ENCODE data around the gene DCAF4. TPM values are rescaled to one million over a fixed set of nuclear protein-coding genes. Genes with fewer than 3 reads are reported as not detected.

Gene DCAF4
- total RNA-seq, 1 donor from 2014 or later = 21.6 TPM

DNA sequence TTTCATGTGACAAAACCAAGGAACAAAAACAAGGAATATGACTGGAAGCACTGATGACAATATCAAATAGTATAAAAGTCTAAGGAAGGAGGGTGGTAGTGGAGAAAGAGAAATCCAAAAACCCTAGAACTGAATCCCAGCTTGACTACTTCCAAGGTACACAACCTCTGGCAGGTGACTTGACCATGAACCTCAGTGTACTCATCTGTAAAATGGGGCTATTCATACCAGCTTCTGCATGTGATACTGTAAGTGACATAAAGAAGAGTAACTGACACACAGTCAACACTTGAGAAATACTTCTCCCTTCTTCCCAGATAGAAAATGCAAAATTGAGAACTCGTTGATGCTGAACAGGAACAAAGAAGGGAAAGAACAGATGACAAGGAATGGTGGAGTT is 22.0 kb upstream of the DCAF4 start:
- intact Hi-C loops (cut with micrococcal nuclease) = loop anchor here (2.0 kb wide), 1 partner anchor 45 kb away; no protein-coding TSS in a partner anchor
- peaks cover 30% of the 10 kb centered on the region for H3K27me3 Mint-ChIP-seq
- H3K4me1 Mint-ChIP-seq = peaks cover 19% of the 10 kb centered on the region
- H3K27ac Mint-ChIP-seq = no peak overlapping the region
- no peak for DNase-seq
- no peaks in the 10 kb centered on the region for H3K9me3 Mint-ChIP-seq
- no peaks in the 10 kb centered on the region for H3K36me3 Mint-ChIP-seq (ENCODE audit: low read depth)
- H3K4me3 Mint-ChIP-seq = no peak overlapping the region

DNA sequence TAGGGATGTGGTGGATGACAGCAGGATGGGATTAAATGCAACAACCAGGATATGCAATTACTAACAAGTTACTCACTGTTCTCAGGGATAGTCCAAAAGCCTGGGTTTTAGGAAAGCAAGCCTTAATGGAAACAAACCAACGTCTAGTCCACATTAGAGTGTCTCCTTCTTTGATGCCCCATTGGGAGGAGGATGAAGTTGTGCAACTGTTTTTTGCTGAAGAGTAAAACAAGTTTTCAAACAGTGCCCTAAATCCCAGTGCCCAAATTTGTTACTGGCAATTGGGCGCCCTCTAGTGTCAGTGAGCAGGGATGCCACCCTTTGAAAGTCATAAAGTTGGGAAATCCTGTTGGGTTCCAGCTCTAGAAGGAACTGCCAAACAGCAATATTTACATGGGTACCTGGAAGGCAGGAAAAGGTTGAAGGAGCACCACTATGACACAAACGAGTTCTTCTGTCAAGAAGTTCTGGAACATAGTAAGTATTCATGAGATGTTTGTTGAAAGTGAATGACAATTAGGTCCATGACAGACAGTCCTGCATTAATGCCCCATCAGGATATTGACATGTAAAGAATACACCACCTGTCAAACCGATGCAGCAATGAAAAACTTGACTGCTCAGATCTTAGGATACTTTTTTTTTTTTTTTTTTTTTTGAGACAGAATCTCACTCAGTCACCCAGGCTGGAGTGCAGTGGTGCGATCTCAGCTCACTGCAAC is 21.3 kb upstream of the DCAF4 start:
- H3K27ac Mint-ChIP-seq = no peak overlapping the region
- intact Hi-C loops (cut with micrococcal nuclease) = loop anchor here (1.0 to 2.0 kb wide), 2 partner anchors 44 to 388 kb away; no protein-coding TSS in a partner anchor
- peak; percentile 89 for DNase-seq
- H3K27me3 Mint-ChIP-seq = peaks cover 28% of the 10 kb centered on the region
- H3K9me3 Mint-ChIP-seq = no peaks in the 10 kb centered on the region
- H3K36me3 Mint-ChIP-seq (ENCODE audit: low read depth) = no peaks in the 10 kb centered on the region
- H3K4me3 Mint-ChIP-seq = no peak overlapping the region
- peaks cover 17% of the 10 kb centered on the region for H3K4me1 Mint-ChIP-seq

GRCh38 chr14:72906316-72906715 is 19.9 kb upstream of the DCAF4 start:
- Mint-ChIP-seq H3K4me1 (peaks cover 17% of the 10 kb centered on the region), H3K9me3 (no peaks in the 10 kb centered on the region), H3K27ac (no peak overlapping the region), H3K36me3 (ENCODE audit: low read depth) (no peaks in the 10 kb centered on the region), H3K27me3 (peaks cover 25% of the 10 kb centered on the region), H3K4me3 (no peak overlapping the region)
- intact Hi-C loops (cut with micrococcal nuclease) = no loop called here
- no peak for DNase-seq

- H3K27me3 Mint-ChIP-seq = peaks cover 26% of the 10 kb centered on the region
- H3K9me3 Mint-ChIP-seq = no peaks in the 10 kb centered on the region
- H3K36me3 Mint-ChIP-seq (ENCODE audit: low read depth) = no peaks in the 10 kb centered on the region
- no peak overlapping the region for H3K27ac Mint-ChIP-seq
- intact Hi-C loops (cut with micrococcal nuclease) = no loop called here
- H3K4me1 Mint-ChIP-seq = peaks cover 17% of the 10 kb centered on the region
- DNase-seq = no peak
- H3K4me3 Mint-ChIP-seq = no peak overlapping the region
Observed at GRCh38 chr14:72906879-72907278, 19.4 kb upstream of the DCAF4 start.

GRCh38 chr14:72907886-72908285 is 18.4 kb upstream of the DCAF4 start:
- Mint-ChIP-seq H3K36me3 (ENCODE audit: low read depth) (no peaks in the 10 kb centered on the region), H3K27me3 (peaks cover 28% of the 10 kb centered on the region), H3K27ac (no peak overlapping the region), H3K4me1 (peaks cover 17% of the 10 kb centered on the region), H3K9me3 (no peaks in the 10 kb centered on the region), H3K4me3 (no peak overlapping the region)
- DNase-seq = no peak
- intact Hi-C loops (cut with micrococcal nuclease) = no loop called here

GRCh38 chr14:72909163-72909562 is 17.1 kb upstream of the DCAF4 start:
- no peak for DNase-seq
- no peak overlapping the region for H3K4me3 Mint-ChIP-seq
- peaks cover 18% of the 10 kb centered on the region for H3K4me1 Mint-ChIP-seq
- no peaks in the 10 kb centered on the region for H3K36me3 Mint-ChIP-seq (ENCODE audit: low read depth)
- H3K9me3 Mint-ChIP-seq = no peaks in the 10 kb centered on the region
- intact Hi-C loops (cut with micrococcal nuclease) = no loop called here
- H3K27me3 Mint-ChIP-seq = peaks cover 35% of the 10 kb centered on the region
- H3K27ac Mint-ChIP-seq = no peak overlapping the region

GRCh38 chr14:72913809-72914208 is 12.5 kb upstream of the DCAF4 start:
- Mint-ChIP-seq H3K4me1 (peaks cover 5% of the 10 kb centered on the region), H3K4me3 (no peak overlapping the region), H3K9me3 (no peaks in the 10 kb centered on the region), H3K27me3 (peaks cover 41% of the 10 kb centered on the region), H3K36me3 (ENCODE audit: low read depth) (no peaks in the 10 kb centered on the region), H3K27ac (no peak overlapping the region)
- intact Hi-C loops (cut with micrococcal nuclease) = no loop called here
- DNase-seq = no peak

- Mint-ChIP-seq H3K4me1 (peaks cover 5% of the 10 kb centered on the region), H3K9me3 (no peaks in the 10 kb centered on the region), H3K36me3 (ENCODE audit: low read depth) (no peaks in the 10 kb centered on the region), H3K27ac (no peak overlapping the region), H3K4me3 (no peak overlapping the region), H3K27me3 (peaks cover 50% of the 10 kb centered on the region)
- intact Hi-C loops (cut with micrococcal nuclease) = no loop called here
- DNase-seq = no peak
Observed at GRCh38 chr14:72916174-72916573, 10.1 kb upstream of the DCAF4 start.

- H3K9me3 Mint-ChIP-seq = no peaks in the 10 kb centered on the region
- no peak overlapping the region for H3K27ac Mint-ChIP-seq
- intact Hi-C loops (cut with micrococcal nuclease) = no loop called here
- H3K4me3 Mint-ChIP-seq = no peak overlapping the region
- no peaks in the 10 kb centered on the region for H3K36me3 Mint-ChIP-seq (ENCODE audit: low read depth)
- H3K4me1 Mint-ChIP-seq = peaks cover 5% of the 10 kb centered on the region
- peaks cover 54% of the 10 kb centered on the region for H3K27me3 Mint-ChIP-seq
- no peak for DNase-seq
Observed at GRCh38 chr14:72917094-72917802, 9.0 kb upstream of the DCAF4 start.

GRCh38 chr14:72920008-72920407 is 6.3 kb upstream of the DCAF4 start:
- intact Hi-C loops (cut with micrococcal nuclease) = no loop called here
- Mint-ChIP-seq H3K9me3 (no peaks in the 10 kb centered on the region), H3K27me3 (peaks cover 47% of the 10 kb centered on the region), H3K4me3 (no peak overlapping the region), H3K36me3 (ENCODE audit: low read depth) (no peaks in the 10 kb centered on the region), H3K27ac (no peak overlapping the region), H3K4me1 (no peaks in the 10 kb centered on the region)
- no peak for DNase-seq

DNA sequence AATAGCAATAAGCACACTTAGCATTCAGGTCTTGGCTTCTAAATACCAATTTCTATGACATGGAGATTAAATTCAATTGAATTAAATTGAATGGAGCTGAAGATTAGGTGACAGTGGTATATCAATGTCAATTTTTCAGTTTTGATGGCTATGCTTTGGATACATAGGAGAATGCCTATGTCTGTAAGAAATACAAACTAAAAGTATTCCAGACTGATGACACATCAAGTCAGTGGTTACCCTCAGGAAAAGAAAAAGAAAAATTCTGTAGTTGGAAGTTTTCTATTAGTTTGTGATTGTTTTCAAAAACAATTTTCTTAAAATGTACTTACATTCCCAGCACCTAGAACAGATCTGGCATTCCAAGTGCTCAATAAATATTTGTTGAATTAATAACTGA is 4.9 kb upstream of the DCAF4 start:
- Mint-ChIP-seq H3K9me3 (no peaks in the 10 kb centered on the region), H3K27me3 (peaks cover 46% of the 10 kb centered on the region), H3K4me1 (peaks cover 8% of the 10 kb centered on the region), H3K4me3 (no peak overlapping the region), H3K36me3 (ENCODE audit: low read depth) (no peaks in the 10 kb centered on the region), H3K27ac (no peak overlapping the region)
- DNase-seq = no peak
- intact Hi-C loops (cut with micrococcal nuclease) = no loop called here

GRCh38 chr14:72924337-72924736 is 1.9 kb upstream of the DCAF4 start:
- Mint-ChIP-seq H3K36me3 (ENCODE audit: low read depth) (no peaks in the 10 kb centered on the region), H3K27me3 (peaks cover 30% of the 10 kb centered on the region), H3K9me3 (no peaks in the 10 kb centered on the region), H3K27ac (no peak overlapping the region), H3K4me1 (peaks cover 11% of the 10 kb centered on the region), H3K4me3 (no peak overlapping the region)
- DNase-seq = no peak
- intact Hi-C loops (cut with micrococcal nuclease) = no loop called here

DNA sequence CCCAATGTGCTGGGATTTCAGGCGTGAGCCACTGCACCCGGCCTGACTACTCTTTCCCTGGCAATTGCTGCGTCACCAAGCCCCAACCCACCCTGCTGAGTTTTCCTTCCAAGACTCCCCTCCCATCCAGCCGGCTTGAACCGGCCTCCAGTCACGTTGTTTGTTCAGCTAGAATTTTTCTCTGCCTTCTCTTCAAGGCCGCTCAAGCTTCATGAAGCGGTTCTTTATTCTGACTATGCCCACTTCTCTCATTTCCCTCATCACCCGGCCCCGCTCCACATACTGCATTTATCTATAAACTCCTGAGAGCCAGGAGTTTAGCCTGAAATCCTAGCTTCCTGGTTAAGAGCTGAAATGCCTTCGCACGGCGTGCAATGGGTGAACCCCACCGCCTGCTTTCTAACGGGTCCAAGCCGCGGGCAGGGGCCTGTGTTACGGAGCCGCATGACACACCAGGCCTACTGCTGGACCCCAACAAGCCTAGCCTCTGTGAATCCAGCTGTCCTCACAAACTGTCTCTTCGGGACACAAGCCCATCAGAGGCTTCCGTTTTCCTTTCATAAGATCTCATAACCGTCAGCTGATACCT is 999 bp upstream of the DCAF4 start:
- Mint-ChIP-seq H3K27ac (peak overlapping the region; percentile 39), H3K9me3 (no peaks in the 10 kb centered on the region), H3K27me3 (peaks cover 22% of the 10 kb centered on the region), H3K36me3 (ENCODE audit: low read depth) (peaks cover 2% of the 10 kb centered on the region), H3K4me1 (peaks cover 11% of the 10 kb centered on the region), H3K4me3 (peak overlapping the region; percentile 87)
- no peak for DNase-seq
- intact Hi-C loops (cut with micrococcal nuclease) = no loop called here

DNA sequence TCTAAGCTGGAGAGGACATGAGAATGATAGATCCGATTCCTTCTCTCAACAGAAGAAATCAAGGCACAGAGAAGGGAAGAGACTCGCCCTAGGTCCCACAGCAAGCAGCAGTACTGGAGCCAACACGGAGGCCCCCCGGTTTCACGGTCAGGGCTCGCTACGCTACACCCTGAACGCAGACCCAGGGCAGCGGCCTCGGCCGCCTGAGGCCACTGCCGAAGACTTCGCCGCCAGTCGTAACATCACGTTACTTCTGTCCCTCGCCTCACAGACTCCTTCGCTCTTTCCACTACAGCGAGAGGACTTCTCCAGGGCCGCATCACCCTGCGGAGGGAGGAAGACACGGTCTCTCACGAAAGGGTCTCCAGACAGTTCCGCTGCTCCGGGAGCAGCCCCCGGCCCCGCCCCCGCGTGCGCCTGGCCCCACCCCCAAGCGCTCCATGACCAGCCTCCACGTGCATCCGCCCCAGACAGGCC is 411 bp upstream of the DCAF4 start:
- Mint-ChIP-seq H3K27ac (peak overlapping the region; percentile 93), H3K4me1 (peaks cover 11% of the 10 kb centered on the region), H3K36me3 (ENCODE audit: low read depth) (peaks cover 4% of the 10 kb centered on the region), H3K27me3 (peaks cover 20% of the 10 kb centered on the region), H3K9me3 (no peaks in the 10 kb centered on the region), H3K4me3 (peak overlapping the region; percentile 87)
- DNase-seq = no peak
- intact Hi-C loops (cut with micrococcal nuclease) = loop anchor here (1.0 kb wide), 4 partner anchors 32 to 408 kb away; partner anchors contain the start of genes DPF3, RBM25 and ZFYVE1
